Skeletal muscle tissue (tissue), 4 donors: ENCODE results near the gene ZNF524. TPM values are rescaled to one million over a fixed set of nuclear protein-coding genes. Genes with fewer than 3 reads are reported as not detected.

Source experiments
- H3K27ac ChIP-seq: one replicate; pipeline ENCODE4 v1.7.0; 2013; ENCODE audit warnings: mild to moderate bottlenecking, low read depth, low read length, inconsistent platforms
- H3K27me3 ChIP-seq, 3 donors: one replicate each; pipeline ENCODE4 v1.7.0; 2013; ENCODE audit warnings: low read length in 3 of 3; ENCODE audit not compliant: control insufficient read depth in 3 of 3, insufficient read depth in 3 of 3
- H3K36me3 ChIP-seq, 3 donors: one replicate each; pipeline ENCODE4 v1.7.0; 2013; ENCODE audit warnings: low read length in 3 of 3; ENCODE audit not compliant: control insufficient read depth in 3 of 3, insufficient read depth in 3 of 3
- H3K4me1 ChIP-seq, 3 donors: one replicate each; pipeline ENCODE4 v1.7.0; 2013; ENCODE audit warnings: low read length in 3 of 3, mild to moderate bottlenecking in 3 of 3; ENCODE audit not compliant: control insufficient read depth in 3 of 3, insufficient read depth in 3 of 3
- H3K4me3 ChIP-seq, 3 donors: one replicate each; pipeline ENCODE4 v1.7.0; 2013; ENCODE audit warnings: low read length in 3 of 3
- H3K9ac ChIP-seq, 3 donors: one replicate each; pipeline ENCODE4 v1.7.0; 2013; ENCODE audit warnings: low read length in 3 of 3, mild to moderate bottlenecking in 3 of 3, moderate library complexity in 2 of 3, low read depth in 1 of 3
- H3K9me3 ChIP-seq, 3 donors: one replicate each; pipeline ENCODE4 v1.7.0; 2013; ENCODE audit warnings: low read length in 3 of 3; ENCODE audit not compliant: control insufficient read depth in 3 of 3
- total RNA-seq: library from RNA; depleted of rRNA; stranded (reverse); fragments of >200 nt; gene quantifications from one replicate; pipeline ENCODE4 v1.2.3, GENCODE V29; 2014
- donor health status: Osteomylitis.

ZNF524 gene
- total RNA-seq, 1 donor from 2014 or later = 4.7 TPM

DNA sequence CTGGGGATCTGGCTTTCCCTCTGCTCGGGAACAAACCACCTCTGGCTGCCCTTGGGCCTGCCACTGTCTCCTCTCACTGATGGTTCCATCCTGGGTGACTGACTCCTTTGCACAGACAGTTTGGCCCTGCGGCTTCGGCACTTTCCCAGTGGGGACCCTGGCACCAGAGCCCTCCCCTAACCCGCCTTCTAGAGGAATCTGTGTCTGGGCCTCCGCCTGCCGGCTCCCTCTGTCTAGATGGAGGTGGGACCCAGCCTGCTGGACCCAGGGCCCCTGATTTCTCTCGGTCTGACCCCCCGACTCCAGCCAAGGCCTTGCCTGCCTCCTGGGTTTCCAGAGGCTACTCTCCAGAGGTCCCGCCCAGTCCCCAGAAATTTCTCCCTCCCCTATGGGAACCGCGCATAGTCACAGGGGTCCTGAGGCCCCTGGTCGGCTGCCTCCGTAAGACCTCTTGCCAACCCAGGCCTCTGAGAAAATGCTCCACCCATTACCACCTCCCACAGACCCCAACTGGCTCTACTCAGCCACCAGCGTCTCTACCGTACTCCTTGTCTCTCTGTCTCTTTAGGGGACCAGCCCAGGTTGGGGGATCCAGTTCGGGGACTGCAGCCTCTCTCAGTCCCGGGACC, 50.6 kb downstream of the ZNF524 start:
- Histone ChIP-seq H3K4me1 (peaks cover 24 to 26% (median 24%) of the 10 kb centered on the region in 3 donors), H3K9ac (no peak overlapping the region), H3K9me3 (no peaks in the 10 kb centered on the region), H3K27ac (no peak overlapping the region), H3K27me3 (no peaks in the 10 kb centered on the region), H3K4me3 (no peak overlapping the region), H3K36me3 (peaks cover under 1 to 6% (median 2%) of the 10 kb centered on the region in 3 donors)

DNA sequence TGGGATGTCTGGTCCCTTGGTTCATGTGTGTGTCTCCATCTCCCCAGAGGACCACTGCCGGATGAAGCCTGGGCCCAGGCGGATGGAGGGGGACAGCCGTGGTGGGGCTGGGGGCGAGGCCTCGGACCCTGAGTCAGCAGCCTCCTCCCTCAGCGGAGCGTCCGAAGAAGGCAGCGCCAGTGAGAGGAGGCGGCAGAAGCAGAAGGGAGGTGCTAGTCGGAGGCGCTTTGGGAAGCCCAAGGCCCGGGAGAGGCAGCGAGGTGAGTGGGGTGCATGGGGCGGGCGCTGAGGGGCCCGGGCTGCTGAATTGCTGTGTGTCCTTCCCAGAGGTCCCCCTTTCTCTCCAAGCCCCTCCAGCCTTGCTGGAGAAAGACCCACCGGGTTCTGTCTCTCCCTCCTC, 51.1 kb downstream of the ZNF524 start:
- Histone ChIP-seq H3K36me3 (peaks cover 0 to 6% (median 2%) of the 10 kb centered on the region in 3 donors), H3K4me3 (no peak overlapping the region), H3K27ac (no peak overlapping the region), H3K4me1 (peaks cover 29 to 31% (median 29%) of the 10 kb centered on the region in 3 donors), H3K9me3 (no peaks in the 10 kb centered on the region), H3K9ac (no peak overlapping the region), H3K27me3 (no peaks in the 10 kb centered on the region)

DNA sequence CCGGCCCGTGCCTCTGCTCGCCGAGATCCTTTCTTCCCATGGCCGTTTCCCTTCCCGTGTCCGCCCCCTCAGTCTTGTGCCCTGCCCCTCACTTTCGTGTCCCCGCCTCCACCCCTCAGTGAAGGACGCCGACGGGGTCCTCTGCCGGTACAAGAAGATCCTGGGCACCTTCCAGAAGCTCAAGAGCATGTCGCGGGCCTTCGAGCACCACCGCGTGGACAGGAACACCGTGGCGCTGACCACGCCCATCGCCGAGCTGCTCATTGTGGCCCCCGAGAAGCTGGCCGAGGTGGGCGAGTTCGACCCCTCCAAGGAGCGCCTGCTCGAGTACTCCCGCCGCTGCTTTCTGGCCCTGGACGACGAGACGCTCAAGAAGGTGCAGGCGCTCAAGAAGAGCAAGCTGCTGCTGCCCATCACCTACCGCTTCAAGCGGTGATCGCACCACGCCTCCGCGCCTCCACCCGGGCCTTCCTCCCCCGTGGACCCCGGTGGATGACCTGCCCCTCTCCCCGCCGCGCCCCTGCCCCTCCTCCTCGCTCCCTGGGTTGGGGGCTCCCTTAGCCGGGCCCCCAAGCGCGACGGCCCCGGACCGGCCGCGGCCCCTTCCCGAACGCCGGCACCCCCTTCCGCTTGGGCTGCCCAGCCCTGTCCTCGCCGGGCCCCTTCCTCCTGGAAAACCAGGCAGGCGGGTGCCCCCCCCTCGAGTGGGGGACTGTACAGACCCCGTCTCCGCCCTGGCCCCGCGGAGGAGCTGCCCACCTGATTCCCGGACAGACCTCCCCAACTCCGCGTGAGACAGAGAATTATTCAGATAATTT, 52.4 kb downstream of the ZNF524 start:
- Histone ChIP-seq H3K9ac (no peak overlapping the region), H3K4me3 (no peak overlapping the region), H3K27ac (no peak overlapping the region)

More for the DNA sequence above, 52.4 kb downstream of the ZNF524 start:
- H3K36me3 ChIP-seq = peaks cover 0 to 6% (median 4%) of the 10 kb centered on the region in 3 donors
- no peaks in the 10 kb centered on the region for H3K27me3 ChIP-seq
- H3K4me1 ChIP-seq = peaks cover 35 to 37% (median 35%) of the 10 kb centered on the region in 3 donors
- H3K9me3 ChIP-seq = no peaks in the 10 kb centered on the region

Other genes starting within 250 kb of the ZNF524 start
- gene COX6B2, start 245.6 kb upstream of the ZNF524 start, total RNA-seq = not detected
- not detected for gene GARIN5B, start 237.0 kb upstream of the ZNF524 start, total RNA-seq
- gene IL11, start 229.8 kb upstream of the ZNF524 start, total RNA-seq = not detected
- gene TMEM190, start 223.5 kb upstream of the ZNF524 start, total RNA-seq = not detected
- gene TMEM238, start 216.0 kb upstream of the ZNF524 start, total RNA-seq = not detected
- gene RPL28, start 214.4 kb upstream of the ZNF524 start, total RNA-seq = 229 TPM
- gene UBE2S, start 192.5 kb upstream of the ZNF524 start, total RNA-seq = 11.0 TPM
- not detected for gene SHISA7, start 157.0 kb upstream of the ZNF524 start, total RNA-seq
- gene ISOC2, start 138.6 kb upstream of the ZNF524 start, total RNA-seq = 25.1 TPM
- gene C19orf85, start 135.5 kb upstream of the ZNF524 start, total RNA-seq = not detected
- gene ZNF628, start 123.7 kb upstream of the ZNF524 start, total RNA-seq = 0.52 TPM
- 8.4 TPM for gene NAT14, start 115.1 kb upstream of the ZNF524 start, total RNA-seq
- 17.7 TPM for gene SSC5D, start 111.9 kb upstream of the ZNF524 start, total RNA-seq
- 1.0 TPM for gene SBK2, start 63.2 kb upstream of the ZNF524 start, total RNA-seq
- gene SBK3, start 54.7 kb upstream of the ZNF524 start, total RNA-seq = not detected
- gene ZNF579, start 19.4 kb upstream of the ZNF524 start, total RNA-seq = 1.6 TPM
- under 0.01 TPM for gene FIZ1, start 771 bp upstream of the ZNF524 start, total RNA-seq
- gene ZNF865, start 5.4 kb downstream of the ZNF524 start, total RNA-seq = 1.0 TPM
- gene ZNF784, start 24.3 kb downstream of the ZNF524 start, total RNA-seq = 8.9 TPM
- 2.1 TPM for gene ZNF580, start 40.7 kb downstream of the ZNF524 start, total RNA-seq
- gene ZNF581, start 43.4 kb downstream of the ZNF524 start, total RNA-seq = 17.2 TPM
- 3.1 TPM for gene CCDC106, start 47.9 kb downstream of the ZNF524 start, total RNA-seq
- gene U2AF2, start 54.7 kb downstream of the ZNF524 start, total RNA-seq = 52.2 TPM
- 5.7 TPM for gene EPN1, start 74.9 kb downstream of the ZNF524 start, total RNA-seq
- not detected for gene NLRP9, start 138.1 kb downstream of the ZNF524 start, total RNA-seq
- 0.52 TPM for gene RFPL4A, start 158.8 kb downstream of the ZNF524 start, total RNA-seq
- not detected for gene RFPL4AL1, start 168.8 kb downstream of the ZNF524 start, total RNA-seq
- under 0.01 TPM for gene NLRP11, start 231.7 kb downstream of the ZNF524 start, total RNA-seq
- gene NLRP4, start 236.3 kb downstream of the ZNF524 start, total RNA-seq = not detected